GM18526 (cell line): ENCODE results near the gene AQP1.

Experiments
- POLR2A ChIP-seq: IDR thresholded peaks from 3 replicates; pipeline ENCODE4 v1.6.1; 2011; ENCODE audit not compliant: insufficient read length; ENCODE audit errors: extremely low read depth

The AQP1 gene

DNA sequence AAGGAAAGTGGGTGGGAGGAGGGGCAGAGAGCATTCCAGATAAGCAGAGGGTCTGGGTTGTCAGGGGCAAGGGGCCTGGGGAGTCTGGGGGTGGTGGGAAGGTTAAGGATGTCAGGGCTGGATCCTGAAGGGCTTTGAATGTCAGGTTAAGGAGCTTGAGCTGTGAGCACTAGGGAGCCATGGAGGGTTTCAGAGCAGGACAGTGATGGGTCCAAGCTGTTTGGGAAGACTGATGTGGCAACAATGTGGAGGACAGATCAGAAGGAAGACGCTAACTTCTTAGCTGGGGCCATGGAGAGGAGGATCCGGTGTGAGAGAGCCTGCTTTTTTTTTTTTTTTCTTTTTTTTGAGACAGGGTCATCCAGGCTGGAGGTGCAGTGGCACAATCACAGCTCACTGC, 13.9 kb upstream of the AQP1 start:
- no peak for TF ChIP-seq POLR2A

GRCh38 chr7:30898411-30898810, 13.2 kb upstream of the AQP1 start:
- no peak for TF ChIP-seq POLR2A

DNA sequence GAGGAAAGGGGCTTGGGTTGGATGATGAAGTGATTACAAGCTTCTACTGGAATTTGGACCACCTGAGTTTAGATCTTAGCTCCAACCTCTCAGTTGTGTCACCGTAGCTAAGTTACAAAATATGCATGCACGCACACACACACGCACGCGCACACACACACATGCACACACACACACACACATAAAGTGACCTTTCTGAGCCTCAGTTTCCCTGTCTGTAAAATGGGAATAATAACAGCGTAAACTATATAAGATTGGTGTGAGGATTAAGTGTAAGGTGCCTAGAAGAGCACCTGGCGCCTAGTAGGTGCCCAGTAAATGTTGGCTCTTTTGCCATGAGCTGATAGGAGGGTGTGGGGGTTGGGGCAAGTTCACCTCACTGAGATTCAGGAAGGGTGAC, 12.6 kb upstream of the AQP1 start:
- TF ChIP-seq POLR2A, result no peak

DNA sequence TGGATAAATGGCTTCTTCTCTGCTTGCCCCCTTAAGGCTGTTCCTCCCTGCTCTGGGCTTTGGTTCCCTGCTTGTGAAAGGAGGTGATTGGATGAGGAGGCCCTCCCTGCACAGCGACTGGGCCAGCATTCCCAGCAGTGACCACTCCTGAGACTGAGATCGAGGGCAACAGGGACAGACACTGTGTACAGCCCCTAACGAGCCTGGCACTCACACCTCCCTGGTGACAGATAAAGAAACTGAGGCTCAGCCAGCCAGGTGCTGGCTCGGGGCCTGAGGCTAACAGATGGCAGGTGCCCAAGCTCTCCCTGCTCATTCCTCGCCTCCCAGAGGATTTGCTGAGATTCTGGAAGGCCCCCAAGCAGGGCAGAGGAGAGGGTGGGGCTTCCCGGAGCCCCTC, 12.0 kb upstream of the AQP1 start:
- TF ChIP-seq POLR2A, result no peak

GRCh38 chr7:30900053-30900452, 11.6 kb upstream of the AQP1 start:
- no peak for TF ChIP-seq POLR2A

DNA sequence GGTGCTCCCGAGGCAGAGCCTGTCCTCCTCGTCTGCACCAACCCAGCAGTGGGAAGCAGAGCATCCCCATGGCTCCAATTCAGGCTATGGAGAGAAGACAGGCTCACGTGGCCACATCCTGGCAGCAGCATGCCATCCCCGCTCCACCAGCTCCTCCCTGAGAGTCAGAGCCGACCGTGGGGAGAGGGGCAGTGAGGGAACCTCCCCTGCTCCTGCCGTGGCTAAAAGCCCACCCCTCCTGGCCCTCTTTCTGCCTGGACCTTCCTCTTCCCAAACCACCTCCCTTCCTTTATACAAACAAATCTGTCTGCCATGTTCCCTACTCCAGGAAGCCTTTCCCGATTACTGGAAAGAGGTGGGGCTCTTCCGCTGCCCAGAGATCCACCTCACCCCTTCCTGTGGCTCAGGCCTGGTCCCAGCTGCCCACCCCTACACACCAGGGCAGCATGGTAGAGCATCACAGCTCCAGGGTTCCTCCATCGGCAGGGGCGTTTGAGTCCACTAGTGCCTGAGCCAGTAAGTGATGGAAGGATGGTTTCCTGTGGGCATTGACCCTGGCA, 10.8 kb upstream of the AQP1 start:
- no peak for TF ChIP-seq POLR2A

GRCh38 chr7:30901856-30902255, 9.8 kb upstream of the AQP1 start:
- no peak for TF ChIP-seq POLR2A

GRCh38 chr7:30902466-30902865, 9.2 kb upstream of the AQP1 start:
- no peak for TF ChIP-seq POLR2A

GRCh38 chr7:30903146-30903545, 8.5 kb upstream of the AQP1 start:
- no peak for TF ChIP-seq POLR2A

DNA sequence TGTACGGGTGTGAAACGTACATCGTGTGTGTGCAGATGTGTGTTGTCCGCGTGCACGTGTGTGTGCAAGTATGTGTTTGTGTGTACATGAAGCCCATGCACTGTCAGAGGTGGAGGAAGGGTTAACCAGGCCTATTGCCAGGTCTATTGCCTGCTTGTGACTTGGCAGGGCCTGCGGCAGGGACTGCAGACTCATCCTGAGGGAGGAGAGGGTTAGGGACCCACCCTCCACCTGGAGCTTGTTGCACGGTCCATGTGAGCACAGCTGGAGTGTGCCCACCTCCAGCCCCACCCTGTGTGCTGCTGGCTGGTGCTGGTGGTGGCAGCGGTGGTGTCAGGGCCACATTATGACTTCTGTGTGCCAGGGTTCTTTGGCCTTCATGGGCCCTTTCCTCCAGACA, 7.1 kb upstream of the AQP1 start:
- no peak for TF ChIP-seq POLR2A

- no peak for TF ChIP-seq POLR2A
Observed at GRCh38 chr7:30905078-30906012, 6.3 kb upstream of the AQP1 start.

- no peak for TF ChIP-seq POLR2A
Observed at GRCh38 chr7:30906014-30906413, 5.6 kb upstream of the AQP1 start.

- no peak for TF ChIP-seq POLR2A
Observed at GRCh38 chr7:30906515-30907240, 5.0 kb upstream of the AQP1 start.

- no peak for TF ChIP-seq POLR2A
Observed at GRCh38 chr7:30907527-30908267, 4.0 kb upstream of the AQP1 start.

- no peak for TF ChIP-seq POLR2A
Observed at GRCh38 chr7:30908681-30909080, 3.0 kb upstream of the AQP1 start.
